Stomach (tissue), 4 donors: Measurements from ENCODE around the gene CRYGS.

Source experiments
- CTCF ChIP-seq, 7 experiments: fragments of 450-650 bp in 4 of 7; fragments of 200-600 bp in 3 of 7; sonication (generic) in 3 of 7; IDR thresholded peaks; one replicate each; pipeline ENCODE4 v1.5.1; 2016 to 2019; ENCODE audit warnings: antibody characterized with exemption in 7 of 7, control low read depth in 2 of 7, mild to moderate bottlenecking in 1 of 7
- POLR2A ChIP-seq, 4 donors: fragments of 450-650 bp; IDR thresholded peaks; one replicate each; pipeline ENCODE4 v1.6.1; 2016; ENCODE audit warnings: antibody characterized with exemption in 4 of 4, control low read depth in 2 of 4, mild to moderate bottlenecking in 1 of 4, moderate library complexity in 1 of 4

- no peak for TF ChIP-seq POLR2A (IDR thresholded peaks at IDR 0.05)
- TF ChIP-seq CTCF (IDR thresholded peaks at IDR 0.05), result no peak
Observed at GRCh38 chr3:186566772-186567071, 22.5 kb upstream of the CRYGS start.
